ENCODE data around the gene MFSD6. TPM values are rescaled to one million over a fixed set of nuclear protein-coding genes. Genes with fewer than 3 reads are reported as not detected.
A peak's percentile ranks its signal among the peaks of the same experiment; 100 is the strongest.

The MFSD6 gene
- total RNA-seq, 1 donor from 2014 or later, result 15.1 TPM

DNA sequence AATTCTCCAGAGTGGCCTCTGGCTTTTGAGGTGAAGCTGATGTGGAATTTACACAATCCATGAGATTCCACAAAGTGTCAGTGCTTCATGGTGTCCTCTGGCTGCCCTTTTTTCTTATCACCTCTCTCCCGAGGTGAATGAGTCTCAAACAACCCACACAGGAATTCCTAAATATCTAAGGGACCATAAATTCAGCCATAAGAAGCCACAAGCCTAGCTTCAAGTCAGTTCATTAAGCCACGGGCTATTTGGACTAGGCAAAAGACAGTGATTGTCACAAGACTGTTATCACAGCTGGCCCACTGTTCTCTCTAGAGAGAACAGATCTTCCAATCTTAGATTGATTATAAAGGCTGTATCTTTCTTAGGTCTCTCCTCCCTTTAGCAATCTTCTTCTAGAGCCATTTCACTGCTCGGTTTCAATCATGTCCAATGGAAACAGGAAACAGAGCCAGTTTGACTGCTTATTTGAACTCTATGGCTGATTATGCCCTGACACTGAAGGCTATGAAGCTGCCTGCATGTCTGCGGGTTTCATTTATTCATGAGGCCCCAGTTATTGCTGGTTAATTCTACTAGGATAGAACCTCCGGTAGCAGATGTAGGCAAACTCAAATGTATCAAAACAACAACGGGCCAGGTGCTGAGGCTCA is 122.2 kb downstream of the MFSD6 start:
- Mint-ChIP-seq H3K36me3 (ENCODE audit: insufficient read depth) (no peaks in the 10 kb centered on the region), H3K4me1 (ENCODE audit: low read depth) (peaks cover 34% of the 10 kb centered on the region), H3K27ac (peak overlapping the region; percentile 40), H3K27me3 (no peaks in the 10 kb centered on the region), H3K9me3 (ENCODE audit: low read depth) (no peaks in the 10 kb centered on the region), H3K4me3 (ENCODE audit: low read depth) (no peak overlapping the region)
- TF ChIP-seq CTCF (IDR thresholded peaks at IDR 0.05; ENCODE audit: unreplicated experiment), result no peak
- no peak for DNase-seq (ENCODE audit: low spot score, unreplicated experiment)

DNA sequence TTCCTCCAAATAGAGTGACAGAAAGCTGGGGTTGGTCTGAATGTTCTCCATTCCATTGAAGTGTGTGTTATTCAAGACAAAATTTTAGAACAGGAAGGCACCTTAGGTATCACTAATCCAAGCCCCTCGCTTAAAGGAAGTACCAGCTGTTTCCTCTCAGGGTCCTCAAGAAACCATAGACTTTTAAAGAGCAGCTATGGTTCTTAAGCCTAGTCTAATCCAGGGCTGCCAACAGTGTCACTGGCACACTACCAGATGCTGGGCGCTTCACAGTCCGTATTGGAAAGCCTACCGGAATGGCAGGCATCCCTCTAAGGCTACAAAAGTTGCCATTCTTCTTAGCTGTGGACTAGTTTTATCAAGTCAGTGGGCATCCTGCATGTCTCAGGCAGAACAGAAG is 124.4 kb downstream of the MFSD6 start:
- no peaks in the 10 kb centered on the region for H3K27me3 Mint-ChIP-seq
- no peak for TF ChIP-seq CTCF (IDR thresholded peaks at IDR 0.05; ENCODE audit: unreplicated experiment)
- H3K36me3 Mint-ChIP-seq (ENCODE audit: insufficient read depth), result peaks cover 3% of the 10 kb centered on the region
- DNase-seq (ENCODE audit: low spot score, unreplicated experiment), result no peak
- no peaks in the 10 kb centered on the region for H3K9me3 Mint-ChIP-seq (ENCODE audit: low read depth)
- H3K4me1 Mint-ChIP-seq (ENCODE audit: low read depth), result peaks cover 38% of the 10 kb centered on the region
- H3K4me3 Mint-ChIP-seq (ENCODE audit: low read depth), result no peak overlapping the region
- no peak overlapping the region for H3K27ac Mint-ChIP-seq

DNA sequence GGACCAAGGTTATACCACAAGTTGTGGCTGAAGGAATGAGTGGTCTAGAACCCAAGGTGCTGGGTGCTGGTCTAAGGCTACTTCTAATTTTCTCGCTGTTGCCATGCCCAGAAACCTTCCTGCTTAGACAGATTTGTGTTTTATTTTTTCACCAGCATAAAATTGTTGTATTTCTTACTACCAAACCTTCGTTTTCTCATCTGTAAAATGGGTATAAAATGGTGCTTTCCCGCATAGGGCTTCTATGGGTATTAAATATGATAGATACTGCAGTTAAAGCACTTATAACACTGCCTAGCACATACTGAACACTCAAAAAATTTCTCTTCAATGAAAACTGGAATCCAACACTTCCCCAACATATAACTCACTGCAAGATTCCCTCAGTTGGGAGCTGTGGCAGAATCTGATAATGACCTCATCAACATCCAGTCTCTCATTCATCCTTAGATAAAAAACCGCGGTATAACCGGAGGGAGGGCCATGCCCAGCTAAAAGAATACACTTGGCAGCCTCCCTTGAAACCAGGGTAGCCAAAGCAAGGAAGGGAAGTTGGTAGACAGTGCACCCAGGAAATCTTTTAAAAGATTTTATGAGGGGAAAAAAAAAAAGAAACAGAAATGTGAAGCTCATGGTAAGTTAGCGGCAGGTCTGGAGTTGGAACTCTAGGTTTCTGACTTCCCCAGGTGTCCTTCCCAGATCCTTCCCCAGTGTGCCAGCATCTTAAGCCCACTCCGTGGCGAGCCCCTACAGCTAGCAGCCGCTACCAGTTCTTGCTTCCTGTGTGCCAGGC is 125.2 kb downstream of the MFSD6 start:
- H3K27ac Mint-ChIP-seq, result peak overlapping the region; percentile 98

DNA sequence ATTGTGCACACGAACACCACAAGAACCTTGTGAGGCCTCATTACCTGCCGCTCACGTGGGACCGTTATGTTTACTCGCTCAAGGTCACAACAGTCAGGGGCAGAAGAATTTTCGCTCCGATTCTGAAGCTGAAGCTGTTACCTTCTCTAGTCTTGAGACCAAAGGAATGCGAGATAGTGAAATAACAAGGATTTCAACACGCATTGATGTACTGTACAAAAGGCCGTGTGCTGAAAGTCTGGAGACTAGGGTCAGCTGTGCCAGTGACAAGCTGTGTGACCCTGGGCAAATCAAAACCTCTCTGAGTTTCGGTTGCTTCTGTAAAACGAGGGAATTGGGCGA is 125.8 kb downstream of the MFSD6 start:
- peak overlapping the region; percentile 90 for H3K4me3 Mint-ChIP-seq (ENCODE audit: low read depth)
- H3K36me3 Mint-ChIP-seq (ENCODE audit: insufficient read depth), result peaks cover 8% of the 10 kb centered on the region
- H3K4me1 Mint-ChIP-seq (ENCODE audit: low read depth), result peaks cover 29% of the 10 kb centered on the region
- no peaks in the 10 kb centered on the region for H3K27me3 Mint-ChIP-seq
- peak overlapping the region; percentile 98 for H3K27ac Mint-ChIP-seq
- no peak for DNase-seq (ENCODE audit: low spot score, unreplicated experiment)
- H3K9me3 Mint-ChIP-seq (ENCODE audit: low read depth), result peaks cover 6% of the 10 kb centered on the region
- no peak for TF ChIP-seq CTCF (IDR thresholded peaks at IDR 0.05; ENCODE audit: unreplicated experiment)

More for the DNA sequence above, 125.2 kb downstream of the MFSD6 start:
- Mint-ChIP-seq H3K4me1 (ENCODE audit: low read depth) (peaks cover 34% of the 10 kb centered on the region), H3K4me3 (ENCODE audit: low read depth) (peak overlapping the region; percentile 90), H3K36me3 (ENCODE audit: insufficient read depth) (peaks cover 3% of the 10 kb centered on the region), H3K27me3 (no peaks in the 10 kb centered on the region), H3K9me3 (ENCODE audit: low read depth) (peaks cover under 1% of the 10 kb centered on the region)
- no peak for TF ChIP-seq CTCF (IDR thresholded peaks at IDR 0.05; ENCODE audit: unreplicated experiment)
- no peak for DNase-seq (ENCODE audit: low spot score, unreplicated experiment)

DNA sequence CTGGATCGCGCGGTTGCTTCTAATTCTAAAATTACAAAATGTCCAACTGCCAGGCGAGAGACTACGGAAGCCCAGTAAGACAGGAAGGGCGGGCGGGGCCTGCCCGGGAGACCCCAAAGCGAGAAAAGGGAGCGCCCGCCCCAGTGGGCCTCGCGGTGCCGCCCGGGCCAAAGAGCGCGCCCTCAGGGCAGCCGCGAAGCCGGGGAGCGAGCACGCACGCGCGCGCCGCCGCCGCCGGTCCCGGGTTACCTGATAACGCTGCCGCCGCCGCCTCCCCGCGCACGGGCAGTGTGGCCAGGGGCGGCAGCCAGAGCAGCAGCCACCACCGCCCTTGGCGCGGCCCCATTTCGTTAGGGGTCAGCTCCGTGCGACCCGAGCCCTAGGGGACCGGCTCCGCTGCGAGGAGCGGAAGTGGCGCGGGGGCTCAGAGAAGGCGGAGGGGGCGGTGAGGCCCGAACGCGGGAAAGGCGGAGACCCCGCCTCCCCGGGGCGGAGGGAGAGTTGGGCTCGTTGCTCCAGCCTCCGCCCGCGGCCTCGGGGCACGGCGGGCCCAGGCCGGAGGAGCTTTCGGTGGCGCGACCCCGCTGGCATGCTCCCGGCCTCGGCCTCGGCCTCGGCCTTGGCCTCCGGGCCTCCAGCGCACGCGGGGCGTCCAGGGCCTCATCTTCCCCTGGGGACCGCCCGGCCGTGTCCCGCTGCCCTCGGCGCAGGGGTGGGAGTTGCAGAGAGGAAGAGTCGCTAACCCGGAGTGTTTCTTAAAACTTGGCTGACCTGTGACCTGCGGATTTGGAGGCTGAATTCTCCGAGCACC is 126.4 kb downstream of the MFSD6 start, which contains the start of gene NEMP2:
Gene NEMP2 (minus strand): TSS at position 413 of the 811 bp plus-strand sequence. CDS start 67 bp downstream, at position 346.
- peaks cover 11% of the 10 kb centered on the region for H3K36me3 Mint-ChIP-seq (ENCODE audit: insufficient read depth)
- peak within 1 kb of the TSS; percentile 90 for H3K4me3 Mint-ChIP-seq (ENCODE audit: low read depth)
- peaks cover 26% of the 10 kb centered on the region for H3K4me1 Mint-ChIP-seq (ENCODE audit: low read depth)
- H3K9me3 Mint-ChIP-seq (ENCODE audit: low read depth), result peaks cover 9% of the 10 kb centered on the region
- peak within 1 kb of the TSS; percentile 98 for H3K27ac Mint-ChIP-seq
- no peak for TF ChIP-seq CTCF (IDR thresholded peaks at IDR 0.05; ENCODE audit: unreplicated experiment)
- peak; percentile 69 for DNase-seq (ENCODE audit: low spot score, unreplicated experiment)
- H3K27me3 Mint-ChIP-seq, result no peaks in the 10 kb centered on the region

Data from progenitor cell of endocrine pancreas (in vitro differentiated cells).